Measurements from ENCODE around the gene CSK. TPM values are rescaled to one million over a fixed set of nuclear protein-coding genes. Genes with fewer than 3 reads are reported as not detected.

Gene CSK
- total and polyA plus RNA-seq, 2 of the 8 experiments (the other 6 are each of a cell fraction or from before 2014, with no cell fraction given): 13.7 to 50.2 TPM

DNA sequence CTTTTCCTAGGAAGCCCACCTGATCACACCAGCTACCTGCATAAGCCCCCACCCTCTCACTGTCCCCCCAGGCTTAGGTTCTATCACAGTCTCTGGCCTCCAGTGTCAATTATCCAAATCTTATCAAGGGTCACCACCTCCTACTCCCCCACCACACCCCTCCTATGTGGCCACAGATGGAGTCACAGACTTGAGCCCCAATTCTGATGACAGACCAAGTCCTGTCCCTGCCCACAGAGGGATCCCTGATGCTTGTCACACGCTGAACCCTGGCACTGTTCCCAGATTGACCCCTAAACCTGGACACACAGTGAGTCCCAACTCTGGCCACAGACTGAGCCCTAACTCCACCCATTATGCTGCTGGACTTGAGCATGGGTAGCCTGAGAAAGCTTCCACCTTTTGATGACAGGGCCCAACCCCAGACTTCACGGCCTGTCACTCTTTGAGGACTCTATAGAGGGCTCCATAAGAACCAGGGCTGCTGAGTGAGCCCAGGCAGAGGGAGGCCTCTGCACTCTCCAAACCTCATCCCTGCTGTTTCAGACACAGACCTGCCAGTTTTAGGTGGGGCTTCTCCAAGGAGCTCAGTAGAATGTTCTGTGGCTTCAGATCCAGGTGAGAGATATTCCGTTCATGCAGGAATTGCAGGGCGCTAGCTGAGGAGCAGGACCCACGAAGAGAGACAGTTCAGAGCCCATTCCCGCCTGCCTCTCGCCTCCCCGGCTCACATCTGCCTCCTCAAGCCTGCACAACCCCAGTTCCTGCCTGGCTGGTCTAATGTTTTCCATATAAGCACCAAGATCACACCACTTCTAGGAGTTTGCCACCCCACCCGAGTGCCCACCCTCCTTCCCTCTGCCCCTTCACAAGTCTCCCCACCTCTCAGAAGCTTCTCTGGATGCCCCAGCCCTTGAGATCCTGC lies 59.2 kb downstream of the CSK start (continued):
- TF ChIP-seq ASH2L (IDR thresholded peaks at IDR 0.05; ENCODE audit: low read length): no peak
